ENCODE results near the gene CLIC6. TPM values are rescaled to one million over a fixed set of nuclear protein-coding genes. Genes with fewer than 3 reads are reported as not detected.

Gene CLIC6
- polyA plus RNA-seq, 2 of the 4 experiments (the other 2 are of a cell fraction), result 0.01 to 0.08 TPM

GRCh38 chr21:34647555-34647954 lies 21.2 kb upstream of the CLIC6 start (continued):
- TF ChIP-seq BCL3 (IDR thresholded peaks at IDR 0.05), result no peak
- TF ChIP-seq KDM5A (IDR thresholded peaks at IDR 0.05), result no peak
- no peak for TF ChIP-seq HOXA7 (CRISPR knock-in tag; IDR thresholded peaks at IDR 0.05)
- TF ChIP-seq KDM1A (IDR thresholded peaks at IDR 0.05; ENCODE audit: low read depth), result no peak
- TF ChIP-seq NR3C1 (IDR thresholded peaks at IDR 0.05), result no peak
- no peak for TF ChIP-seq SMC3 (IDR thresholded peaks at IDR 0.05)
- no peak for TF ChIP-seq JUN (IDR thresholded peaks at IDR 0.05)
- no peak for TF ChIP-seq EP300 (IDR thresholded peaks at IDR 0.05)
- no peak for TF ChIP-seq CBX8 (IDR thresholded peaks at IDR 0.05)
- no peak for TF ChIP-seq MAZ (IDR thresholded peaks at IDR 0.05; ENCODE audit: borderline replicate concordance, low read depth, low read length)

GRCh38 chr21:34648739-34649297 lies 20.0 kb upstream of the CLIC6 start:
- no peak for DNase-seq (ENCODE audit: low read depth in 1 of 2, low spot score in 1 of 2)
- no peak for ATAC-seq
- 44% methylated on average over 3 of the region's 6 CpGs for WGBS (ENCODE audit: missing lambda C conversion rate)
- ChIA-PET POLR2A (no interaction called here), CTCF (interaction anchor here (3.0 kb wide), 1 partner anchor 18 kb away, joined by 13 read pairs; no protein-coding TSS in a partner anchor)
- Histone ChIP-seq H3K9me3 (no peaks in the 10 kb centered on the region), H3K27ac (no peak overlapping the region), H3K4me3 (no peak overlapping the region), H3K4me2 (no peak overlapping the region), H3K4me1 (no peaks in the 10 kb centered on the region)
- no peak for TF ChIP-seq ZNF302 (CRISPR knock-in tag; IDR thresholded peaks at IDR 0.05)
- no peak for FAIRE-seq

- Histone ChIP-seq H3K9me3 (no peaks in the 10 kb centered on the region), H3K27ac (no peak overlapping the region), H3K4me1 (no peaks in the 10 kb centered on the region), H3K4me3 (no peak overlapping the region), H3K4me2 (no peak overlapping the region)
- POLR2A ChIA-PET, result no interaction called here
- DNase-seq (ENCODE audit: low read depth in 1 of 2, low spot score in 1 of 2) (no peak), ATAC-seq (no peak), FAIRE-seq (no peak)
- WGBS (ENCODE audit: missing lambda C conversion rate), result 2% methylated on average over 3 of the region's 3 CpGs
- TF ChIP-seq MAX (IDR thresholded peaks at IDR 0.05) (no peak), ATOH8 (CRISPR knock-in tag; IDR thresholded peaks at IDR 0.05; ENCODE audit: low read depth) (no peak), TFCP2L1 (CRISPR knock-in tag; IDR thresholded peaks at IDR 0.05) (no peak), RNF2 (IDR thresholded peaks at IDR 0.05; ENCODE audit: borderline replicate concordance, low read depth) (no peak), RAD21 (conservative IDR thresholded peaks at IDR 0.05 in 1 of 2, IDR thresholded peaks at IDR 0.05 in 1 of 2) (no peak), KDM5A (IDR thresholded peaks at IDR 0.05) (no peak), JUNB (IDR thresholded peaks at IDR 0.05) (no peak), HES2 (IDR thresholded peaks at IDR 0.05) (no peak), CEBPB (IDR thresholded peaks at IDR 0.05) (no peak), HOXB13 (CRISPR knock-in tag; IDR thresholded peaks at IDR 0.05; ENCODE audit: low read depth) (no peak), ELK1 (IDR thresholded peaks at IDR 0.05; ENCODE audit: low read depth, low read length) (no peak), BCL3 (IDR thresholded peaks at IDR 0.05) (no peak), USF2 (IDR thresholded peaks at IDR 0.05) (no peak), PBX3 (IDR thresholded peaks at IDR 0.05) (no peak), POLR2A (IDR thresholded peaks at IDR 0.05; ENCODE audit: low read length) (no peak), NFE2L2 (conservative IDR thresholded peaks at IDR 0.05; ENCODE audit: low read length) (no peak)
- CTCF ChIA-PET, result interaction anchor here (3.0 kb wide), 1 partner anchor 18 kb away, joined by 13 read pairs; no protein-coding TSS in a partner anchor
Observed at GRCh38 chr21:34649400-34649799, 19.4 kb upstream of the CLIC6 start.
